Measurements from ENCODE around the gene SLC7A10. TPM values are rescaled to one million over a fixed set of nuclear protein-coding genes. Genes with fewer than 3 reads are reported as not detected.
A peak's percentile ranks its signal among the peaks of the same experiment; 100 is the strongest.

SLC7A10 gene
- total RNA-seq, 2 donors from 2014 or later, result not detected

DNA sequence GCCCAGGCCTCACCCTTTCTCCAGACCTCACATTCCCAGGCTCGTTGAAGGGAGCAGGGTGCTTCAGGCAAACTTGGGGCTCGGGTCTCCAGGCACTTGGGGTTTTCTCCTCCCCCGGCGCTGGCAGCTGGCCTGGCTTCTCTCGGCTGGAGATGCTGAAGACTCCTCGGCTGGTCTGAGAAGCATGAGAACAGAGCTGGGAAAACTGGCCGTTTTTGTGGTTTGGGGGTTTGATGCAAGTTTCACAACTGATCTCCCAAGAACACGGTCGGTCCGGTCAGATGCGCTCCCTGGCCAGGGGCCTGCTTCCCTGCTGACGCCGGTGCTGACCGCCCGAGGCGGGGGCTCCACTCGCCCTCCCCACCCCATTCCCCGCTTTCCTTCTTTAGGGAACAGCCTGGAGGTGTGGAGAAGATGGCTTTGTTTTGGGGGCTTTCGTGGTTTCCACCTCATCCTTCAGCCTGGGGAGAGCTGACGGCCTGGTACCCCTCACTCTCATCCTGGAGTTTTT, 41.4 kb upstream of the SLC7A10 start:
- no peaks in the 10 kb centered on the region for H3K36me3 ChIP-seq
- no peak for TF ChIP-seq CTCF (IDR thresholded peaks at IDR 0.05)
- no peak for ATAC-seq (ENCODE audit: insufficient number of reproducible peaks, low FRiP score, low read depth)
- no peaks in the 10 kb centered on the region for H3K9me3 ChIP-seq
- H3K27me3 ChIP-seq (replicated peaks; ENCODE audit: insufficient read depth), result no peaks in the 10 kb centered on the region
- no peak overlapping the region for H3K4me3 ChIP-seq
- no peak for DNase-seq (ENCODE audit: low spot score)
- H3K4me1 ChIP-seq (ENCODE audit: control insufficient read depth in 1 of 2, low read depth in 2 of 2), result no peaks in the 10 kb centered on the region
- H3K27ac ChIP-seq, result no peak overlapping the region

DNA sequence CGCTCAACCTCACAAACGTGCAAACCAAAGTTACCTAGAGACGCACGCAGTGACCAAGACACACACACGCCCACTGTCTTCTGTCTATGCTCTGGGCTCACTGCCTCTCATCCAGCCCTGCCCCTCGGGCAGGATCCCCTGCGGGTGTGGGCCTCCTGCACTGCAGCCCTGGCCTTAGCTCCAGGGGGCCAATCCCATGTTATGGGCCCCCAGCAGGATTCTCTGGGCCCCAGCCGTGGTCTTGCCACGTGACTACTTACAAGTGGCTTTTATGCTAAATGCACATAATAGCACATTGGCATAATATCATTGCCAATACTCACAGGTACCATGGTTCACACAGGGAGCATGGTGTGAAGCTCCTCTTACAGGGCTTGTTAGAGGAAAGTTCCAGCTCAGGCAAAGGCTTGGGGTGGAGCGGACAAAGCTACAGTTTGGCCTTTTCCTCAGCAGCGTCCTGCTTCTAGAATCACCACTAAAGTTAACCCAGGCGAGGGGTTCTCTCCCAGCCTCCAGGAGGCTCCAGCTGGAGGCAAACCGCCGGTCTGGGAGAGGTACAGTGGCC, 39.3 kb upstream of the SLC7A10 start:
- ATAC-seq (ENCODE audit: insufficient number of reproducible peaks, low FRiP score, low read depth) (no peak), DNase-seq (ENCODE audit: low spot score) (no peak)
- Histone ChIP-seq H3K4me3 (no peak overlapping the region), H3K36me3 (no peaks in the 10 kb centered on the region), H3K27ac (no peak overlapping the region), H3K4me1 (ENCODE audit: control insufficient read depth in 1 of 2, low read depth in 2 of 2) (no peaks in the 10 kb centered on the region), H3K9me3 (no peaks in the 10 kb centered on the region), H3K27me3 (replicated peaks; ENCODE audit: insufficient read depth) (no peaks in the 10 kb centered on the region)
- TF ChIP-seq CTCF (IDR thresholded peaks at IDR 0.05), result no peak

DNA sequence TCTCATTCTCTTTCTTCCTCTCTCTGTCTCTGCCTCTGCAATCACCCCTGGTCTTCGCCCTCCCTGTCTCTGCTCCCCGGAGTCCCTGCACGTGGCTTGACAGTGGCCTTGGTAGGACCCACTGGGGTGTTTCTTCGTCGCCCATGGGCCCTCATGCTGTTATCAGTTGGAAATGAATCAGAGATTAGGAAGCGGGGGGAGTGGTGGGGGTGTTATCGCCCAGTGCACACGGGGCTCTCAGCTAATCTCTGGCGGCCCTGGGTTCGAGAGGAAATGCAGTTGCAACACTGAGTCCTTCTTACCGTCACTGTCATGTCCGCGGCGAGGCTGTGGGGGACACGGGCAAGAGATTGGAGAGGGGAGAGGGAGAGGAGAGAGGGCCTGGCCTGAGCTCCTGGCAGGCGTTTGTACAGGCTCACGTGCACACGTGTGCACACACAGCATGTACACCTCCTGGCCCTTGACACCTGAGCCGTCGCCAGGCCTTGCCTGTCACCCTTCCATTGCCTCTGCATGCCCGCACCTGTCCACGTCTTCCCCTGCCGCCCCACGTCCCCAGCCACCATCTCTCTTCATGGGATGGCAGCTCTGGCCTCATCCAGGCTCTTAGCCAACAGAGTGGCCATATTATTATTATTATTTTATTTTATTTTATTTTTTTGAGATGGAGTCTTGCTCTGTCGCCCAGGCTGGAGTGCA, 37.8 kb upstream of the SLC7A10 start:
- no peak for DNase-seq (ENCODE audit: low spot score)
- Histone ChIP-seq H3K36me3 (no peaks in the 10 kb centered on the region), H3K4me3 (no peak overlapping the region), H3K27ac (no peak overlapping the region), H3K4me1 (ENCODE audit: control insufficient read depth in 1 of 2, low read depth in 2 of 2) (no peaks in the 10 kb centered on the region), H3K9me3 (no peaks in the 10 kb centered on the region), H3K27me3 (replicated peaks; ENCODE audit: insufficient read depth) (no peaks in the 10 kb centered on the region)
- no peak for TF ChIP-seq CTCF (IDR thresholded peaks at IDR 0.05)
- ATAC-seq (ENCODE audit: insufficient number of reproducible peaks, low FRiP score, low read depth), result no peak

GRCh38 chr19:33261511-33262189, 36.0 kb upstream of the SLC7A10 start:
- H3K27ac ChIP-seq, result peak overlapping the region in 1 of 2 donors; percentile 22
- no peak for ATAC-seq (ENCODE audit: insufficient number of reproducible peaks, low FRiP score, low read depth)
- no peak for DNase-seq (ENCODE audit: low spot score)
- no peak for TF ChIP-seq CTCF (IDR thresholded peaks at IDR 0.05)
- H3K36me3 ChIP-seq, result no peaks in the 10 kb centered on the region
- H3K27me3 ChIP-seq (replicated peaks; ENCODE audit: insufficient read depth), result no peaks in the 10 kb centered on the region
- H3K4me1 ChIP-seq (ENCODE audit: control insufficient read depth in 1 of 2, low read depth in 2 of 2), result no peaks in the 10 kb centered on the region
- H3K4me3 ChIP-seq, result no peak overlapping the region
- no peaks in the 10 kb centered on the region for H3K9me3 ChIP-seq

Measured in thoracic aorta (tissue), 2 donors.